Smooth muscle cell of the umbilical artery (primary cell): ENCODE measurements around the gene SLC39A10. TPM values are rescaled to one million over a fixed set of nuclear protein-coding genes. Genes with fewer than 3 reads are reported as not detected.

Source experiments
- total RNA-seq: library from RNA; depleted of rRNA; stranded (reverse); fragments of >200 nt; gene quantifications from 2 replicates; pipeline ENCODE4 v1.2.3, GENCODE V29; 2014

Gene SLC39A10
- 43.9 and 50.1 TPM in 2 replicates for total RNA-seq

GRCh38 chr2:195656859-195657633, at the start of gene SLC39A10:
Gene SLC39A10 (plus strand): TSS chr2:195657226. CDS start chr2:195680043, 22,817 bp downstream.

